GM23248 (cell line): Measurements from ENCODE around the gene CROCC2.

Source experiments
- EZH2 ChIP-seq: fragments of 200-600 bp; sonication (generic); IDR thresholded peaks from 2 replicates; pipeline ENCODE4 v1.6.1; 2018; ENCODE audit warnings: antibody characterized with exemption, mild to moderate bottlenecking; ENCODE audit not compliant: insufficient read depth, poor library complexity, severe bottlenecking
- EZH2phosphoT487 ChIP-seq: fragments of 200-600 bp; sonication (generic); IDR thresholded peaks from 2 replicates; pipeline ENCODE4 v1.6.1; 2018; ENCODE audit warnings: antibody characterized with exemption, moderate library complexity, mild to moderate bottlenecking, low read depth; ENCODE audit not compliant: insufficient read depth

DNA sequence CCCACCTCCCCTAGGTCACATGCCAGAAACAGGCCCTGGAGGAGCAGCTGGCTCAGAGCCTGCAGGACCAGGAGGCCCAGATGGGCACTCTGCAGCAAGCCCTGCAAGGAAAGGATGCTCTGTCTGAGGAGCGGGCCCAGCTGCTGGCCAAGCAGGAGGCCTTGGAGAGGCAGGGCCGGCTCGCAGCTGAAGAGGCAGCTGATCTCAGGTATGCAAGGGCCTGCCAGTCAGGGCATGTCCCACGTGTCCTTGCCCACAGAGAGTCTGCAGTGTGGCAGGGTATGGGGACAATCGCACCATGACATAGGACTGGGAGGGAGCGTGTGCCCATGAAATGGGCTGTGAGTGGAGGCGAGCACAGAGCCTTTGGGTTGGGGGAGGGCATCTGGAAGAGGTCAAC is 39.9 kb downstream of the CROCC2 start:
- TF ChIP-seq EZH2 (no peak), EZH2phosphoT487 (no peak)
